ENCODE data around the gene HNRNPUL2. TPM values are rescaled to one million over a fixed set of nuclear protein-coding genes. Genes with fewer than 3 reads are reported as not detected.

Gene HNRNPUL2
- total RNA-seq, 1 experiment from 2014 or later: 36.4 TPM

DNA sequence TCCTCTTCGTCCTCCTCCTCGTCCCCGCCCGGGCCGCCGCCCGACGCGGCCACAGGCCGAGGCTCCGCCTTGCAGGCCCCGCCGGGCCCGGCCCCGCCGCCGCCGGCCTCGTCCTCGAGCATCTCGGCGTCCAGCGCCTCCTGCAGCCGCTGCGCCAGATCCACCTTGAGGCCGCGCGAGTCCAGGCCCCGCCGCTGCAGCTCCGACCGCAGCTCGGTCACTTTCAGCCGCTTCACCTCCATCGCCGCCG lies 417 bp downstream of the HNRNPUL2 start:
- BruUV-seq (replicated peaks): TSS peak; percentile 18
- H3K27ac Mint-ChIP-seq (ENCODE audit: low read depth, unreplicated experiment): peak overlapping the region; percentile 97

DNA sequence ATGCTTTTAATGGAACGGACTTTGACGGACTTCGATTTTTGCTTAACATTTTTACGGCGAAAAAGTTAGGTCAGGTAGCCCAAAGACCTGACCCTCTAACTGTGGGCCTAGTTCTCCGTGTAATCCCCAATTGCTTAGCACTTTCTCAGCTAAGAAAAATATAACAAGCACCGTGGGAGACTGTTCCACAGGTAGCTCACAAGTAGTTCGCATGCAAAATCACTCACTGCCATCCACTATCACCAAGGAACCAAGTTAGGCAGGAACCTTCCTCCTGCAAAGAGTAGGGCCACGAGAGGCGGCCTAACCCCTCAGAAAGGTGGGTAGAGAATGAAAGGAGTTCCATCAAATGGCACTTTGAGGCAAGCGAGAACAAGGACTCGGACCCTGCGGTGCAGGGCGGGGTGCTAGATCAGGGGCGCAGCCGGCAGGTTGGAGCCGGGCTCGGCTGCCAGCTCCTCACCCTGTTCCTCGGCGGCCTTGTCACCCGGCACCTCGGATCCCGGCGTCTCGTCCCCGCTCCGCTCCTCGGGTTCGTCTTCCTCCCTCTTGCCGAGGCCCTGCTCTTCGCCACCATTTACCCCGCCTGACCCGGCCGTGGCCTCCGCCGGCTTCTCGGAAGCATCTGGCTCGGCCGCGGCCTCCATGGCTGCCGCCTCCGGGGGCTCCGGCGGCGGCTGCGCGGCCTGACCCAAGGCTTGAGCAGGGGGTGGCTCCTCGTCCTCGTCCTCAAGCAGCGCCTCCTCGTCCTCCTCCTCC lies 922 bp downstream of the HNRNPUL2 start:
- H3K27ac Mint-ChIP-seq (ENCODE audit: low read depth, unreplicated experiment): peak overlapping the region; percentile 97
- H3K27me3 Mint-ChIP-seq (ENCODE audit: insufficient read depth, unreplicated experiment): no peaks in the 10 kb centered on the region
- peaks cover 64% of the 10 kb centered on the region for H3K36me3 Mint-ChIP-seq (ENCODE audit: insufficient read depth, unreplicated experiment)
- no peak for DNase-seq (ENCODE audit: unreplicated experiment)
- H3K4me3 Mint-ChIP-seq (ENCODE audit: unreplicated experiment): peak overlapping the region; percentile 92
- no TSS peak for BruUV-seq (replicated peaks)
- TF ChIP-seq, protein P1, sequence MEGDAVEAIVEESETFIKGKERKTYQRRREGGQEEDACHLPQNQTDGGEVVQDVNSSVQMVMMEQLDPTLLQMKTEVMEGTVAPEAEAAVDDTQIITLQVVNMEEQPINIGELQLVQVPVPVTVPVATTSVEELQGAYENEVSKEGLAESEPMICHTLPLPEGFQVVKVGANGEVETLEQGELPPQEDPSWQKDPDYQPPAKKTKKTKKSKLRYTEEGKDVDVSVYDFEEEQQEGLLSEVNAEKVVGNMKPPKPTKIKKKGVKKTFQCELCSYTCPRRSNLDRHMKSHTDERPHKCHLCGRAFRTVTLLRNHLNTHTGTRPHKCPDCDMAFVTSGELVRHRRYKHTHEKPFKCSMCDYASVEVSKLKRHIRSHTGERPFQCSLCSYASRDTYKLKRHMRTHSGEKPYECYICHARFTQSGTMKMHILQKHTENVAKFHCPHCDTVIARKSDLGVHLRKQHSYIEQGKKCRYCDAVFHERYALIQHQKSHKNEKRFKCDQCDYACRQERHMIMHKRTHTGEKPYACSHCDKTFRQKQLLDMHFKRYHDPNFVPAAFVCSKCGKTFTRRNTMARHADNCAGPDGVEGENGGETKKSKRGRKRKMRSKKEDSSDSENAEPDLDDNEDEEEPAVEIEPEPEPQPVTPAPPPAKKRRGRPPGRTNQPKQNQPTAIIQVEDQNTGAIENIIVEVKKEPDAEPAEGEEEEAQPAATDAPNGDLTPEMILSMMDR (IDR thresholded peaks at IDR 0.05; ENCODE audit: unreplicated experiment): no peak
- intact Hi-C loops (cut with micrococcal nuclease): no loop called here
- ChIA-PET CTCF (interaction anchor here (0.7 to 3.1 kb wide), 3 partner anchors 21 to 58 kb away, joined by 3 to 22 read pairs (median 3); no protein-coding TSS in a partner anchor), POLR2A (interaction anchor here (0.6 to 10.3 kb wide), 30 partner anchors 14 to 1501 kb away, joined by 3 to 197 read pairs (median 19); partner anchors contain the start of genes AHNAK, B3GAT3, BSCL2 and C11orf98)
- H3K9me3 Mint-ChIP-seq (ENCODE audit: unreplicated experiment): no peaks in the 10 kb centered on the region
- H3K4me1 Mint-ChIP-seq (ENCODE audit: insufficient read depth, unreplicated experiment): peaks cover 16% of the 10 kb centered on the region

More for the DNA sequence above, 417 bp downstream of the HNRNPUL2 start:
- Mint-ChIP-seq H3K27me3 (ENCODE audit: insufficient read depth, unreplicated experiment) (no peaks in the 10 kb centered on the region), H3K9me3 (ENCODE audit: unreplicated experiment) (no peaks in the 10 kb centered on the region), H3K4me1 (ENCODE audit: insufficient read depth, unreplicated experiment) (peaks cover 16% of the 10 kb centered on the region), H3K36me3 (ENCODE audit: insufficient read depth, unreplicated experiment) (peaks cover 64% of the 10 kb centered on the region), H3K4me3 (ENCODE audit: unreplicated experiment) (peak overlapping the region; percentile 92)
- ChIA-PET CTCF (interaction anchor here (0.6 to 3.1 kb wide), 5 partner anchors 27 to 228 kb away, joined by 3 to 22 read pairs (median 3); partner anchors contain the start of gene ZBTB3), POLR2A (interaction anchor here (0.7 to 10.3 kb wide), 35 partner anchors 11 to 1500 kb away, joined by 3 to 197 read pairs (median 13); partner anchors contain the start of genes AHNAK, B3GAT3, BSCL2 and C11orf98)
- no peak for DNase-seq (ENCODE audit: unreplicated experiment)
- TF ChIP-seq, protein P1 (IDR thresholded peaks at IDR 0.05; ENCODE audit: unreplicated experiment): no peak
- intact Hi-C loops (cut with micrococcal nuclease): no loop called here

- Mint-ChIP-seq H3K4me3 (ENCODE audit: unreplicated experiment) (peak overlapping the region; percentile 92), H3K36me3 (ENCODE audit: insufficient read depth, unreplicated experiment) (peaks cover 70% of the 10 kb centered on the region), H3K27me3 (ENCODE audit: insufficient read depth, unreplicated experiment) (no peaks in the 10 kb centered on the region), H3K27ac (ENCODE audit: low read depth, unreplicated experiment) (peak overlapping the region; percentile 97), H3K4me1 (ENCODE audit: insufficient read depth, unreplicated experiment) (peaks cover 16% of the 10 kb centered on the region), H3K9me3 (ENCODE audit: unreplicated experiment) (no peaks in the 10 kb centered on the region)
- TF ChIP-seq, protein P1 (IDR thresholded peaks at IDR 0.05; ENCODE audit: unreplicated experiment): no peak
- intact Hi-C loops (cut with micrococcal nuclease): no loop called here
- peak; percentile 47 for DNase-seq (ENCODE audit: unreplicated experiment)
- ChIA-PET POLR2A (interaction anchor here (0.7 to 10.3 kb wide), 18 partner anchors 13 to 156 kb away, joined by 3 to 197 read pairs (median 37); partner anchors contain the start of genes B3GAT3, BSCL2, C11orf98 and CSKMT), CTCF (interaction anchor here (0.7 to 3.1 kb wide), 3 partner anchors 20 to 58 kb away, joined by 3 to 22 read pairs (median 3); no protein-coding TSS in a partner anchor)
- no TSS peak for BruUV-seq (replicated peaks)
These were observed 1.6 kb downstream of the HNRNPUL2 start for GRCh38 chr11:62725646-62726045.

- ChIA-PET CTCF (interaction anchor here (0.6 to 2.2 kb wide), 8 partner anchors 14 to 331 kb away, joined by 3 to 11 read pairs (median 4); no protein-coding TSS in a partner anchor), POLR2A (interaction anchor here (0.8 to 10.3 kb wide), 19 partner anchors 12 to 171 kb away, joined by 3 to 197 read pairs (median 6); partner anchors contain the start of genes BSCL2, C11orf98, CSKMT and EEF1G)
- Mint-ChIP-seq H3K27ac (ENCODE audit: low read depth, unreplicated experiment) (peak overlapping the region; percentile 69), H3K9me3 (ENCODE audit: unreplicated experiment) (no peaks in the 10 kb centered on the region), H3K36me3 (ENCODE audit: insufficient read depth, unreplicated experiment) (peaks cover 79% of the 10 kb centered on the region), H3K4me3 (ENCODE audit: unreplicated experiment) (peak overlapping the region; percentile 92), H3K27me3 (ENCODE audit: insufficient read depth, unreplicated experiment) (no peaks in the 10 kb centered on the region), H3K4me1 (ENCODE audit: insufficient read depth, unreplicated experiment) (peaks cover 20% of the 10 kb centered on the region)
- no TSS peak for BruUV-seq (replicated peaks)
- TF ChIP-seq, protein P1 (IDR thresholded peaks at IDR 0.05; ENCODE audit: unreplicated experiment): no peak
- DNase-seq (ENCODE audit: unreplicated experiment): no peak
- intact Hi-C loops (cut with micrococcal nuclease): no loop called here
These were observed 3.1 kb downstream of the HNRNPUL2 start for GRCh38 chr11:62724171-62724570.

Data from MCF 10A (cell line).